Neural cell (in vitro differentiated cells): Measurements from ENCODE around the gene PNPLA3. TPM values are rescaled to one million over a fixed set of nuclear protein-coding genes. Genes with fewer than 3 reads are reported as not detected.

ENCODE experiments used
- H2AFZ ChIP-seq: fragments of 200-600, 300-800 bp; sonication (generic), shearing (Covaris generic); 2 replicates; pipeline ENCODE4 v1.6.0; 2014; ENCODE audit warnings: low read depth, mild to moderate bottlenecking, antibody characterized with exemption, low read length, moderate library complexity
- H3F3A ChIP-seq: fragments of 200-600 bp; shearing (Covaris generic); 2 replicates; pipeline ENCODE4 v1.6.1; 2016; ENCODE audit warnings: mild to moderate bottlenecking, moderate library complexity, mixed read lengths, antibody characterized with exemption, low read length; ENCODE audit not compliant: insufficient read depth, poor library complexity, severe bottlenecking
- H3K27ac ChIP-seq: fragments of 200-600, 300-800 bp; sonication (generic), shearing (Covaris generic); 2 replicates; pipeline ENCODE4 v1.5.1; 2014; ENCODE audit warnings: mild to moderate bottlenecking, low read length, moderate library complexity
- H3K27me3 ChIP-seq: fragments of 300-800, 200-600 bp; sonication (generic), shearing (Covaris generic); 2 replicates; pipeline ENCODE4 v1.6.0; 2014; ENCODE audit warnings: mild to moderate bottlenecking, low read depth, low read length, moderate library complexity; ENCODE audit not compliant: insufficient read depth
- H3K36me3 ChIP-seq: fragments of 300-800, 200-600 bp; sonication (generic), shearing (Covaris generic); 2 replicates; pipeline ENCODE4 v1.5.1; 2014; ENCODE audit warnings: mild to moderate bottlenecking, antibody characterized with exemption, low read length, moderate library complexity; ENCODE audit not compliant: insufficient read depth
- H3K4me2 ChIP-seq: fragments of 300-800, 200-600 bp; sonication (generic), shearing (Covaris generic); 2 replicates; pipeline ENCODE4 v1.6.0; 2014; ENCODE audit warnings: mild to moderate bottlenecking, low read length
- H3K4me3 ChIP-seq: fragments of 300-800, 200-600 bp; sonication (generic), shearing (Covaris generic); 2 replicates; pipeline ENCODE4 v1.5.1; 2014; ENCODE audit warnings: mild to moderate bottlenecking, low read length, moderate library complexity
- H3K79me2 ChIP-seq: fragments of 200-600 bp; shearing (Covaris generic); replicated peaks from 2 replicates; pipeline ENCODE4 v1.6.0; 2014; ENCODE audit warnings: mild to moderate bottlenecking, low read length, moderate library complexity; ENCODE audit not compliant: insufficient read depth
- H3K9ac ChIP-seq: fragments of 300-800, 200-600 bp; sonication (generic), shearing (Covaris generic); 2 replicates; pipeline ENCODE4 v1.6.1; 2016; ENCODE audit warnings: mild to moderate bottlenecking, low read length, mixed read lengths
- H3K9me2 ChIP-seq: fragments of 200-600 bp; shearing (Covaris generic); 2 replicates; pipeline ENCODE4 v1.6.1; 2016; ENCODE audit warnings: mild to moderate bottlenecking, low read length, mixed read lengths; ENCODE audit not compliant: insufficient read depth
- H3K9me3 ChIP-seq: fragments of 200-600, 300-800 bp; sonication (generic), shearing (Covaris generic); 2 replicates; pipeline ENCODE4 v1.6.1; 2016; ENCODE audit warnings: mild to moderate bottlenecking, mixed run types, low read length, moderate library complexity, mixed read lengths
- H4K20me1 ChIP-seq: fragments of 200-600 bp; shearing (Covaris generic); 2 replicates; pipeline ENCODE4 v1.6.1; 2016; ENCODE audit warnings: mild to moderate bottlenecking, mixed run types; ENCODE audit not compliant: insufficient read depth
- EP300 ChIP-seq: fragments of 450-650 bp; conservative IDR thresholded peaks from 2 replicates; pipeline ENCODE4 v1.6.1; 2014; ENCODE audit warnings: antibody characterized with exemption, mild to moderate bottlenecking, moderate library complexity; ENCODE audit not compliant: poor library complexity, severe bottlenecking
- EZH2 ChIP-seq: fragments of 200-600, 300-800 bp; shearing (Covaris generic), sonication (generic); IDR thresholded peaks from 2 replicates; pipeline ENCODE4 v1.6.1; 2014; ENCODE audit warnings: antibody characterized with exemption, low read length, borderline replicate concordance, mild to moderate bottlenecking; ENCODE audit not compliant: insufficient read depth, poor library complexity, severe bottlenecking
- MXI1 ChIP-seq: fragments of 450-650 bp; conservative IDR thresholded peaks from 2 replicates; pipeline ENCODE4 v1.6.1; 2014; ENCODE audit warnings: antibody characterized with exemption, mild to moderate bottlenecking; ENCODE audit not compliant: poor library complexity, severe bottlenecking
- POLR2AphosphoS5 ChIP-seq: IDR thresholded peaks from 2 replicates; pipeline ENCODE4 v1.6.1; 2012
- RAD21 ChIP-seq: fragments of 450-650 bp; conservative IDR thresholded peaks from 2 replicates; pipeline ENCODE4 v1.6.1; 2014; ENCODE audit warnings: antibody characterized with exemption, mild to moderate bottlenecking, moderate library complexity
- REST ChIP-seq: IDR thresholded peaks from 2 replicates; pipeline ENCODE4 v1.6.1; 2012; ENCODE audit warnings: borderline replicate concordance
- SMC3 ChIP-seq: fragments of 450-650 bp; conservative IDR thresholded peaks from 2 replicates; pipeline ENCODE4 v1.6.1; 2014; ENCODE audit warnings: antibody characterized with exemption, mild to moderate bottlenecking, moderate library complexity; ENCODE audit not compliant: poor library complexity
- TAF1 ChIP-seq: IDR thresholded peaks from 2 replicates; pipeline ENCODE4 v1.6.1; 2012; ENCODE audit warnings: low read depth
- polyA plus RNA-seq: library from polyadenylated mRNA; depleted of rRNA; stranded (reverse); fragments of >200 nt; gene quantifications from 2 replicates; pipeline ENCODE4 v1.2.3, GENCODE V29; 2014
- TF ChIP-seq, protein P1 (sequence below): fragments of 450-650 bp; IDR thresholded peaks from 2 replicates; pipeline ENCODE4 v1.5.1; 2014; ENCODE audit warnings: antibody characterized with exemption, mild to moderate bottlenecking, moderate library complexity; ENCODE audit not compliant: poor library complexity, severe bottlenecking

The PNPLA3 gene
- polyA plus RNA-seq, 1 donor from 2014 or later: 6.5 TPM

DNA sequence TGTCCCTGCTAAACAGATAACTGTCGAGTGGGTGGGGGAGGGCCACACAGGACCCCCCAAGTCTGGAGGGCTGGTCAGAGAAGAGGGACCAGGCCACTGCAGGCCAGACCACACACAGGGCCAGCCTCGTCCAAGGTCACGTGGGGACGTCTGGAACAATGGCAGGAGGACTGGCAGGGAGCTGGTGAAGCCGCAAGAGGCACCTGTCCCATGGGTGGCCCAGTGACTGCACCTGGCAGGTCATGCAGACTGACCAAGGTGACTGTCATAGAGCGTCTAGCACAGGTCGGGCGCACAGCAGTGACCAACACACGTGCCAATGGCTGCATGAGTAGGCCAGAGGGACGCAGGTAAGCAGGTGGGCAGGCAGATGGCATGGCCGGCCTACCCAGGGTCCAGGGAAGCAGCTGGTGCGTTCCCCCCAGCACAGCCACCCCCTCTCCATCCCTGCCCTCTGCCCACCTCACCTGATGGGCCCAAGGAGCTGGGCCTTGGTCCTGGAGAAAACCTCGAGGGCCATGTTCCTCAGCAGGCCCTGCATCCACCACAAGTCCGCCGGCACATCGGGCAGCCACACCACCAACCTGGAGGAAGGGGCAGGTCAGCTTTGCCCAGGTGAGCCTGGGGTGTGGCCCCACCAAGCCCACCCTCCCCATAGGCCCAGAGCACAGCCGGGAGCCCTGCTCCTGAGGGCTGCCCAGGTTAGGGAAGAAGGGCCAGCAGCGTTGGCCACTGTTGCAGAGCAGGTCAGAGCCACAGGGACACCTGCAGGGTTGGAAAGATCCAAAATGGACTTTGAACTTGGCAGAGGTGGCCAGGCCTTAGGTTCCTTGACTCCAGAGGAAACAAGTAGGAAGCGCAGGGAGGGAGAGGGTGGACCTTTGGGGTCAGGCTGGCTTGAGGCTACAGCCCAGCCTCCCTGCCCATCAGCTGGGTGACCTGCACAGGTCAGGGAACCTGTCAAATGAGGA, 42.2 kb upstream of the PNPLA3 start:
- Histone ChIP-seq H3F3A (no peaks in the 10 kb centered on the region), H3K36me3 (no peaks in the 10 kb centered on the region), H3K27me3 (no peaks in the 10 kb centered on the region), H3K9ac (no peak overlapping the region), H3K4me3 (no peak overlapping the region), H3K27ac (no peak overlapping the region), H4K20me1 (no peaks in the 10 kb centered on the region), H3K9me2 (no peaks in the 10 kb centered on the region), H3K9me3 (no peaks in the 10 kb centered on the region), H3K79me2 (no peaks in the 10 kb centered on the region), H2AFZ (no peak overlapping the region), H3K4me2 (no peak overlapping the region)
- TF ChIP-seq MXI1: no peak
- TF ChIP-seq RAD21: no peak
- no peak for TF ChIP-seq TAF1
- TF ChIP-seq, protein P1, sequence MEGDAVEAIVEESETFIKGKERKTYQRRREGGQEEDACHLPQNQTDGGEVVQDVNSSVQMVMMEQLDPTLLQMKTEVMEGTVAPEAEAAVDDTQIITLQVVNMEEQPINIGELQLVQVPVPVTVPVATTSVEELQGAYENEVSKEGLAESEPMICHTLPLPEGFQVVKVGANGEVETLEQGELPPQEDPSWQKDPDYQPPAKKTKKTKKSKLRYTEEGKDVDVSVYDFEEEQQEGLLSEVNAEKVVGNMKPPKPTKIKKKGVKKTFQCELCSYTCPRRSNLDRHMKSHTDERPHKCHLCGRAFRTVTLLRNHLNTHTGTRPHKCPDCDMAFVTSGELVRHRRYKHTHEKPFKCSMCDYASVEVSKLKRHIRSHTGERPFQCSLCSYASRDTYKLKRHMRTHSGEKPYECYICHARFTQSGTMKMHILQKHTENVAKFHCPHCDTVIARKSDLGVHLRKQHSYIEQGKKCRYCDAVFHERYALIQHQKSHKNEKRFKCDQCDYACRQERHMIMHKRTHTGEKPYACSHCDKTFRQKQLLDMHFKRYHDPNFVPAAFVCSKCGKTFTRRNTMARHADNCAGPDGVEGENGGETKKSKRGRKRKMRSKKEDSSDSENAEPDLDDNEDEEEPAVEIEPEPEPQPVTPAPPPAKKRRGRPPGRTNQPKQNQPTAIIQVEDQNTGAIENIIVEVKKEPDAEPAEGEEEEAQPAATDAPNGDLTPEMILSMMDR: no peak
- no peak for TF ChIP-seq EZH2
- TF ChIP-seq POLR2AphosphoS5: no peak
- TF ChIP-seq REST: no peak

- Histone ChIP-seq H3F3A (no peaks in the 10 kb centered on the region), H3K36me3 (no peaks in the 10 kb centered on the region), H3K4me2 (no peak overlapping the region), H3K9me3 (no peaks in the 10 kb centered on the region), H3K4me3 (no peak overlapping the region), H3K27me3 (no peaks in the 10 kb centered on the region), H3K9me2 (no peaks in the 10 kb centered on the region), H3K27ac (no peak overlapping the region), H3K79me2 (no peaks in the 10 kb centered on the region), H3K9ac (no peak overlapping the region), H2AFZ (no peak overlapping the region), H4K20me1 (no peaks in the 10 kb centered on the region)
- TF ChIP-seq REST (no peak), MXI1 (no peak), TAF1 (no peak), SMC3 (no peak), POLR2AphosphoS5 (no peak), RAD21 (no peak), EZH2 (no peak), EP300 (no peak)
- TF ChIP-seq, protein P1: no peak
Measured at GRCh38 chr22:43882122-43882767, 41.4 kb upstream of the PNPLA3 start.
